Spinal cord (tissue), 10 donors: ENCODE data around the gene SLC15A3. TPM values are rescaled to one million over a fixed set of nuclear protein-coding genes. Genes with fewer than 3 reads are reported as not detected.

ENCODE experiments used
- DNase-seq, 6 donors: peaks; one replicate each; pipeline versions ENCODE4 v3.0.0 to v3.0.0-alpha.2; 2013 to 2015; ENCODE audit warnings: low spot score in 6 of 6, low read depth in 4 of 6
- H3K27ac ChIP-seq: one replicate; pipeline ENCODE4 v1.5.1; 2013; ENCODE audit warnings: low read depth, low read length, control low read depth
- H3K27me3 ChIP-seq: one replicate; pipeline ENCODE4 v1.6.1; 2013; ENCODE audit warnings: low read length; ENCODE audit not compliant: control insufficient read depth, insufficient read depth
- H3K36me3 ChIP-seq: one replicate; pipeline ENCODE4 v1.6.1; 2013; ENCODE audit warnings: low read length; ENCODE audit not compliant: control insufficient read depth, insufficient read depth
- H3K4me1 ChIP-seq: one replicate; pipeline ENCODE4 v1.6.1; 2013; ENCODE audit warnings: low read length; ENCODE audit not compliant: control insufficient read depth, insufficient read depth
- H3K4me3 ChIP-seq: one replicate; pipeline ENCODE4 v1.5.1; 2013; ENCODE audit warnings: low read depth, low read length, control low read depth
- H3K9me3 ChIP-seq: one replicate; pipeline ENCODE4 v1.6.1; 2013; ENCODE audit warnings: low read length; ENCODE audit not compliant: control insufficient read depth, insufficient read depth
- WGBS: methylation state at CpG from one replicate; pipeline ENCODE4 v1.1.5; 2013; ENCODE audit warnings: missing lambda C conversion rate; ENCODE audit not compliant: insufficient coverage; 5-methylcytosine and 5-hydroxymethylcytosine counted together
- polyA plus RNA-seq, 2 donors: library from polyadenylated mRNA; unstranded; fragments of 120-200 nt; gene quantifications; one replicate each; pipeline ENCODE4 v1.2.1, GENCODE V29; 2013; ENCODE audit not compliant: insufficient read length in 2 of 2
- total RNA-seq, 2 donors: library from RNA; depleted of rRNA in 1 of 2; stranded (reverse); fragments of 120-200 nt in 1 of 2; fragments of >200 nt in 1 of 2; gene quantifications; one replicate each; pipeline versions ENCODE4 v1.2.3 to v1.2.4, GENCODE V29; 2013 to 2014
- donor health status: healthy.

The SLC15A3 gene
- total and polyA plus RNA-seq, 4 donors: 20.3 to 35.5 (median 30.6) TPM

DNA sequence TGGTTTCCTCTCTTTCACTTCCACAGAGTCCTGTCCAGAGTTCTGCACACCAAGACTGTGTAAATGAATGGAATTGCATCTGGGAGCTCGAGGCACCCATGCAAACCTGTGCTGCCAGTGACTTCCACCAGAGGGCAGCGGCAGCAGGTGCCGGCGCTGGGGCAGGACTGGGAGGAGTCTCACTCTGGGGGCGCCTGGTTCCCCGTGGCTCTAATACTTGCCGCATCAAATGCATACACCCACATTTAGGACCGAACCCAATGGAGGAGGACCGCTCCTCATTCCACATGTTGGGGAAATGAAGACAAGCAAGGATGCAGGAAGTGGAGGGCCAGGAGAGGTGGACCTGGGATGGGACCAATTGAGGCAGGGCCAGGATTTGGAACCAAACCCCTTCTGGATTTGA is 18.4 kb upstream of the SLC15A3 start:
- H3K27ac ChIP-seq: no peak overlapping the region

DNA sequence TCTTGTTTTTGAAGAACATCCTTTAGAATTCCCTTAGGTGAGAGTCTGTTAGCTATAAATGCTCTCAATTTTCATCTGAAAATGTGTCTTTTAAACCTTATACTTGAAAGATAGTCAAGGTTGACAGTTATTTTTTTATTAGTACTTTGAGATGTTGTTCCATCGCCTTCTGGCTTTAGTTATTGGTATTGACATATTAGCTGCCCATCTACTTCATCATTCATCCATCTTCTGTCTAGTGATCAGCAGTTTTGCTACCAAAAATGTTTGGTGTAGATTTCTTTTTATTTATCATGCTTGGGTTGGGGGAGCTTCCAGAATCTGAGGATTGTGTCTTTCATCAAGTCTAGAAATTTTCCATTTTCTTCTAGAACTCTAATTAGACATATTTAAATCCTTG is 16.2 kb upstream of the SLC15A3 start:
- Histone ChIP-seq H3K9me3 (no peaks in the 10 kb centered on the region), H3K27me3 (no peaks in the 10 kb centered on the region), H3K4me3 (no peak overlapping the region), H3K36me3 (no peaks in the 10 kb centered on the region), H3K27ac (no peak overlapping the region), H3K4me1 (peaks cover 11% of the 10 kb centered on the region)
- DNase-seq: no peak
- WGBS: no CpG with 5 or more reads among the region's 1 CpG

More for the DNA sequence above, 18.4 kb upstream of the SLC15A3 start:
- Histone ChIP-seq H3K27me3 (no peaks in the 10 kb centered on the region), H3K4me3 (no peak overlapping the region), H3K36me3 (no peaks in the 10 kb centered on the region), H3K9me3 (no peaks in the 10 kb centered on the region), H3K4me1 (peaks cover 25% of the 10 kb centered on the region)
- no peak for DNase-seq
- 22% methylated on average over 3 of the region's 9 CpGs for WGBS

DNA sequence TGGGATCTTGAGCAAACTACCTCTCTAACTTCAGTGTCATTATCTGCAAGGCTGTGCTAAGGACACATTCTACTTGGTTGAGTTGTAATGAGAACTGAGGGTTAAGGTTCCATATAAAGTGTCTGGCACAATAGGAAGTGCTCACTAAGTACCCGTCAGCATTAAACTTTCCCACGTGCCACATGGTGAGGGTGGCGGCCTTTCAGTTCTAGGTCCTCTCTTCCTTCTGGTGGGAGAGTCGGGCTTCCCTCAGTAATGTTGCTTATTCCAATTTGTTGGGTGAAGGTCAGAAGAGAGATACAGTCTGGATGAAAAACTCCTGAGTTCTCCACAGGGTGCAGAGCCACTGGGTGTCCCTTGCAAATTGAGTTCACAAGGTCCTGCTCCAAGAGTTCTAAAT is 14.9 kb upstream of the SLC15A3 start:
- no peaks in the 10 kb centered on the region for H3K9me3 ChIP-seq
- no peak overlapping the region for H3K4me3 ChIP-seq
- H3K27ac ChIP-seq: no peak overlapping the region
- no peaks in the 10 kb centered on the region for H3K36me3 ChIP-seq
- no peaks in the 10 kb centered on the region for H3K4me1 ChIP-seq
- no peaks in the 10 kb centered on the region for H3K27me3 ChIP-seq
- WGBS: 83% methylated on average over 2 of the region's 4 CpGs
- no peak for DNase-seq

DNA sequence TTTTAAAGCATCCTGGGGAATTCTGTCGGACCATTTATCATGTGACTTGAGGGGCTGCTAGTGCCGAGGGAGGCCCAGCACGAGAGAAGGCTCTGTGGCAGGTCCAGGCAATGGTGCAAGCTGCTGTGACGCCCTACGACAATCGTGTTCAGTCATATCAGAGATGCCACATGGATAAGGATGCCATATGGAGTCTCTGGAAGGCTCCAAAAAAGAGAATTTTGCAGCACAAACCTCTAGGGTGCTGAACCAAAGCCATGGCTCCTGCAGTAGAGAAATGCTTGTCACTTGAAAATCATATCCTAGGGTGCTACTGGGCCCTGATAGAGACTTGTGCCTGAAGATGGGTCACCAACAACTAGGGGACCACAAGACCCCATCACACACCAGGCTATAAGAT is 12.8 kb upstream of the SLC15A3 start:
- 64% methylated on average over 6 of the region's 6 CpGs for WGBS
- H3K27me3 ChIP-seq: no peaks in the 10 kb centered on the region

DNA sequence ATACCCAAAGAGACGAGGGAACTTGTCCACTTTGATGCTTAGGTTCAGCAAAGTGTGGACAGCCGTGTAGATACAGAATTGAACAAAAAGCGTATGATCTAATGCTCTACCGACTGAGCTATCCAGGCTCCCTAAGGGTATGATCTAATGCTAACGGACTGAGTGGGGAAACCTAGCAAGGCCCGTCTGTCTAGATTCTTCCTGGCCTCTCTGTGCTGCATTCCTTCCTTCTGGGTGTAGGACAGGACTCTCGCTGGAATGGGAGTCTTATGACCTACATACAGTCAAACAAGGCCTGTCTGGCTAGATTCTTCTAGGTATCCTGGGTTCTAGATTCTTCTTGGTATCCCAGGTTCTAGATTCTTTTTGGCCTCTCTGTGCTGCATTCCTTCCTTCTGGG is 8.4 kb upstream of the SLC15A3 start:
- DNase-seq: no peak
- no peak overlapping the region for H3K27ac ChIP-seq
- WGBS: 93% methylated on average over 7 of the region's 7 CpGs
- no peak overlapping the region for H3K4me3 ChIP-seq
- H3K36me3 ChIP-seq: no peaks in the 10 kb centered on the region
- peaks cover 3% of the 10 kb centered on the region for H3K27me3 ChIP-seq
- H3K9me3 ChIP-seq: no peaks in the 10 kb centered on the region
- H3K4me1 ChIP-seq: no peaks in the 10 kb centered on the region

More for the DNA sequence above, 12.8 kb upstream of the SLC15A3 start:
- no peaks in the 10 kb centered on the region for H3K9me3 ChIP-seq
- H3K4me3 ChIP-seq: no peak overlapping the region
- no peak overlapping the region for H3K27ac ChIP-seq
- no peaks in the 10 kb centered on the region for H3K36me3 ChIP-seq
- DNase-seq: peak in 1 of 6 donors; percentile 75
- H3K4me1 ChIP-seq: no peaks in the 10 kb centered on the region

DNA sequence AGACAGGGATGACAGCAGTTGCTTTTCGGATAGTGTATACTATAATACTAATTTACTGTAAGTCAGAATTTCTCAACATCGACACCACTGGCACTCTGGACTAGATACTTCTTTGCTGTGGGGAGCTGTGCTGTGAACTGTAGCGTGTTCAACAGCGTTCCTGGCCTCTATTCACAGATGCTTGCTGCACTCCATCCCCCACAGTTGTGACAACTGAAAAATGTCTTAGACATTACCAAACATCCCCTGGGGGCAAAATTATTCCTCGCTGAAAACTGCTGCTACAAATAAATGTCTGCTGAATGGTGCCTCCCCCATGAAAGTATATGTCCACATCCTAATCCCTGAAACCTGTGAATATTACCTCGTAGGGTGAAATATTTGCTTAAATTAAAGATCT is 7.5 kb upstream of the SLC15A3 start:
- H3K9me3 ChIP-seq: no peaks in the 10 kb centered on the region
- H3K36me3 ChIP-seq: no peaks in the 10 kb centered on the region
- H3K4me3 ChIP-seq: no peak overlapping the region
- DNase-seq: peak in 1 of 6 donors; percentile 22
- peaks cover 4% of the 10 kb centered on the region for H3K27me3 ChIP-seq
- no peak overlapping the region for H3K27ac ChIP-seq
- H3K4me1 ChIP-seq: no peaks in the 10 kb centered on the region
- 56% methylated on average over 2 of the region's 6 CpGs for WGBS

DNA sequence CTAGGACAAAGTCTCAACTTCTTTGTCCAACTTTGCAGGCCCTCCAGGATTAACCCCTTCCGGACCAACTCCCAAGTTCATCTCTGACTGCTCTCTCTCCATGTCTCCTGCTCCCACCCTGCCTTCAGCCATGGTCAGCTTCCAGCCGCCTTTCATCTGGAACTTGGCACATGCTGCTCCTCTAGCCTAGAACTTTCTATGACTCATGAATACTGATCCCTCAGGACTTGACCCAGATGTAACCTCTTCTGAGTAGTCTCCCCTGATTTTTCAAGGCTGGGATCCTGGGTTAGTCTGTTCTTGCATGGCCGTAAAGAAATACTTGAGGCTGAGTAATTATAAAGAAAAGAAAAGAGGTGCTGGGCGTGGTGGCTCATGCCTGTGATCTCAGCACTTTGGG is 5.2 kb upstream of the SLC15A3 start:
- Histone ChIP-seq H3K27ac (no peak overlapping the region), H3K4me1 (peaks cover under 1% of the 10 kb centered on the region), H3K9me3 (no peaks in the 10 kb centered on the region), H3K36me3 (no peaks in the 10 kb centered on the region), H3K4me3 (no peak overlapping the region), H3K27me3 (peaks cover 13% of the 10 kb centered on the region)
- DNase-seq: no peak
- WGBS: 83% methylated on average over 3 of the region's 4 CpGs

DNA sequence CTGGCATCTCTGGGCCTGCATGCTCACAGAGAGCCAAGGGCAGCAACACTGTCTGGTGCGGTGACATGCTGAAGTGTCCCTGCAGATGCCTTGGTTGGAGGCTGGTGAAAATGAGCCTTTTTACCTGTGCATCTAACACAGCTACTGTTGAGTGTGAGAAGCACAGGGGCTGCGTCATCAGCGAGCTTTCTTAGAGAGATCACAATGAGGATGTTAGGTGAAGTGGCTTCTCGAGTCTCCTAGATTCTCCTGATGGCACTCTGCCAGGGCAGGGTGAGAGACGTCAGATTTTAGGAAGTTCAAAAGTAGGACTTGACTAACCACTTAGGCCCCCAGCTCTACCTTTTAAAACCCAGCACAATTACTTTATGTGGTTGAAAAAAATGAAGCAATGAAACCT is 3.6 kb upstream of the SLC15A3 start:
- Histone ChIP-seq H3K36me3 (no peaks in the 10 kb centered on the region), H3K4me3 (no peak overlapping the region), H3K27me3 (peaks cover 26% of the 10 kb centered on the region), H3K27ac (no peak overlapping the region), H3K4me1 (peaks cover 11% of the 10 kb centered on the region), H3K9me3 (no peaks in the 10 kb centered on the region)
- WGBS: 100% methylated on average over 2 of the region's 5 CpGs
- no peak for DNase-seq

DNA sequence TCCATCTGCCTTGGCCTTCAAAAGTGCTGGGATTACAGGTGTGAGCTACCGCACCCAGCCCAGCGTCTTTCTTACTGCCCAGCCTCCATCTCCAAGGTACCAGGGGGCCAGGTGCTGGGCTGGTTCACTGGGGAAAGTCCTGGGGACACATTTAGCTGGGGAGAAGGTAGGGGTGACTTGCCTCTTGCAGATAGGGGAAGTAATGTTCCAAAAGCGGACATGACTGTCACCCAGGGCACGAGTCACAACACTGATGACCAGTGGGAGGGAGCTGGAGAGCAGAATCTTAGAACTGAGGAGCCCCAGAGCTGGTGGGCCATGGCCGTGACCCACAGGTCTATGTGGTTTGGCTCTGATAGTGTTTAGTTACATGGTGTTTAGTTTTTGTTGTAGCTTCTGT is 2.4 kb upstream of the SLC15A3 start:
- H3K27me3 ChIP-seq: peaks cover 33% of the 10 kb centered on the region
- H3K9me3 ChIP-seq: no peaks in the 10 kb centered on the region
- H3K27ac ChIP-seq: no peak overlapping the region
- no peak for DNase-seq
- peaks cover 12% of the 10 kb centered on the region for H3K4me1 ChIP-seq
- H3K36me3 ChIP-seq: no peaks in the 10 kb centered on the region
- WGBS: 80% methylated on average over 2 of the region's 5 CpGs
- no peak overlapping the region for H3K4me3 ChIP-seq

DNA sequence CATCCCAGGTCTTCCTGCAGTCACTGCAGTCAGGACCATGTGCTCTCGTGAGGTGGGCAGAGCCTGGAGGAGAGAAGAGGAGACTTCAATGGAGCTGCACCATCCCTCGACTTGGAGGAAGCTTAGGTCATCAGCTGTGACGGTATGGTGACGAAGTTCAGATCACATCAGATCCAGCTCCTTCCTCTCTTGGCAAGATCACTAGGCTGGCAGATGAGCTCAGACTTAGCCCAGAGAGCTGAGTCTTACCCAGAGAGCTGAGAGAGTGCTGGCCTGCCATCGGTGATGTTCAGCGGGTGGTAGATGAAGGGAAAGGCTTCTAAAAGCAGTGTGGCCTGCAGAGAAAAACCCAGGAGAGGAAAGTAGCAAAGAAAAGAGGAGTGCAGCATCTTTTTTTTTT is 1.8 kb upstream of the SLC15A3 start:
- WGBS: no CpG with 5 or more reads among the region's 6 CpGs
- no peak overlapping the region for H3K4me3 ChIP-seq
- peaks cover 16% of the 10 kb centered on the region for H3K4me1 ChIP-seq
- no peak overlapping the region for H3K27ac ChIP-seq
- H3K27me3 ChIP-seq: peaks cover 33% of the 10 kb centered on the region
- no peak for DNase-seq
- H3K9me3 ChIP-seq: no peaks in the 10 kb centered on the region
- H3K36me3 ChIP-seq: no peaks in the 10 kb centered on the region
